ENCODE data around the gene JAG2.

Gene JAG2

DNA sequence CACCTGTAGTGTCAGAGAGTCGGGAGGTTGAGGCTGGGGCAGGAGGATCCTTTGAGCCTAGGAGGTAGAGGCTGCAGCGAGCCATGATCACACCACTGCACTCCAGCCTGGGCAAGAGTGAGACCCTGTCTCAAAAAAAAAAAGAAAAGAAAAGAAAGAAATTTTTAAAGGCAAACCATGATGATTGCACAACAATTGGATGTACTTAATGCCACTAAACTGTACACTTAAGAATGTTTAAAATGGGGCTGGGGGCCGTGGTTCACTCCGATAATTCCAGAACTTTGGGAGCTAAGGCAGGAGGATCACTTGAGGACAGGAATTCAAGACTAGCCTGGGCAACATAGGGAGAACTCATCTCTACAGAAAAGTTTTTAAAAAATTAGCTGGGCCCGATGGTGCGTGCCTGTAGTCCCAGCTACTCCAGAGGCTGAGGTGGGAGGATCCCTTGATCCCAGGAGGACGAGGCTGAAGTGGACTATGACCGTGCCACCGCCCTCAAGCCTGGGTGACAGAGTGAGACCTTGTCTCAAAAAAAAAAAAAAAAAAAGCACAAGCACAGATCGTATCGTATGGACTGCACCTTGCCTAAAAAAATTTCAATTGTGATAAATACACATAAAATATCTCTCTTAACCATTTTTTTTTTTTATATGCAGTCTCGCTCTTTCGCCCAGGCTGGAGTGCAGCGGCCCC is 32.7 kb downstream of the JAG2 start:
- DNase-seq (ENCODE audit: low read depth), result no peak
- H3K4me3 ChIP-seq (ENCODE audit: control insufficient read depth, low read depth, low read length), result no peak overlapping the region
- TF ChIP-seq CTCF (IDR thresholded peaks at IDR 0.05; ENCODE audit: control insufficient read depth, insufficient read depth, low read depth, low read length, missing control alignments), result no peak

- TF ChIP-seq CTCF (IDR thresholded peaks at IDR 0.05; ENCODE audit: control insufficient read depth, insufficient read depth, low read depth, low read length, missing control alignments), result no peak
- no peak for DNase-seq (ENCODE audit: low read depth)
- H3K4me3 ChIP-seq (ENCODE audit: control insufficient read depth, low read depth, low read length), result no peak overlapping the region
Observed at GRCh38 chr14:105132921-105133654, 35.5 kb downstream of the JAG2 start.

GRCh38 chr14:105131241-105131640 is 37.3 kb downstream of the JAG2 start:
- DNase-seq (ENCODE audit: low read depth), result no peak
- no peak for TF ChIP-seq CTCF (IDR thresholded peaks at IDR 0.05; ENCODE audit: control insufficient read depth, insufficient read depth, low read depth, low read length, missing control alignments)
- H3K4me3 ChIP-seq (ENCODE audit: control insufficient read depth, low read depth, low read length), result no peak overlapping the region

DNA sequence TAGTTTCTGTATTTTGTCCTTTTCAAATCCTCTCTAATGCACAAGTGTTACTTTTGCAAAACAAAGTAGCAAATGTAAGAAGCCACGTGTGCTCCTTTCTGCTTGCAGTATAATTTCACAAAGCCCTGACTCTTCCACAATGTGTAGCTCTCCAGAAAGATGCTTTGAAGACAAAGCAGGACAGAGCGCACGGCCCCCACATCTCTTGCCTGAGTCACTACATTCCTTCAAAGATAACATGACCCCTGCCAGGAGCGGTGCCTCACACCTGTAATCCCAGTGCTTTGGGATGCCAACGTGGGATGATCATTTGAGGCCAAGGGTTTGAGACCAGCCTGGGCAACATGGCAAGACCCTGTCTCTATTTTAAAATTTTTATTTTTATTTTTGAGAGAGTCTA is 40.5 kb downstream of the JAG2 start:
- no peak overlapping the region for H3K4me3 ChIP-seq (ENCODE audit: control insufficient read depth, low read depth, low read length)
- no peak for TF ChIP-seq CTCF (IDR thresholded peaks at IDR 0.05; ENCODE audit: control insufficient read depth, insufficient read depth, low read depth, low read length, missing control alignments)
- no peak for DNase-seq (ENCODE audit: low read depth)

GRCh38 chr14:105126981-105127329 is 41.6 kb downstream of the JAG2 start:
- no peak overlapping the region for H3K4me3 ChIP-seq (ENCODE audit: control insufficient read depth, low read depth, low read length)
- no peak for DNase-seq (ENCODE audit: low read depth)
- no peak for TF ChIP-seq CTCF (IDR thresholded peaks at IDR 0.05; ENCODE audit: control insufficient read depth, insufficient read depth, low read depth, low read length, missing control alignments)

GRCh38 chr14:105126126-105126980 is 42.2 kb downstream of the JAG2 start:
- no peak for TF ChIP-seq CTCF (IDR thresholded peaks at IDR 0.05; ENCODE audit: control insufficient read depth, insufficient read depth, low read depth, low read length, missing control alignments)
- DNase-seq (ENCODE audit: low read depth), result no peak
- H3K4me3 ChIP-seq (ENCODE audit: control insufficient read depth, low read depth, low read length), result no peak overlapping the region

Data from AG09309 (cell line).